HG03108 (cell line): ENCODE data around the gene RNF157.
"Not testable (repeated sequence)": the region's sequence is repeated elsewhere in the genome, so short reads cannot be mapped to it uniquely, and the experiment has no call there.

ENCODE experiments used
- ATAC-seq: cut with Tn5 transposase; IDR thresholded peaks from one replicate; pipeline ENCODE4 v1.9.1; 2021; ENCODE audit warnings: moderate library complexity; ENCODE audit not compliant: unreplicated experiment

RNF157 gene

GRCh38 chr17:76236603-76237002 is 3.7 kb downstream of the RNF157 start:
- no peak for ATAC-seq

GRCh38 chr17:76235883-76236282 is 4.4 kb downstream of the RNF157 start:
- ATAC-seq: no peak

GRCh38 chr17:76234354-76234679 is 6.0 kb downstream of the RNF157 start:
- no peak for ATAC-seq

GRCh38 chr17:76233588-76234353 is 6.5 kb downstream of the RNF157 start:
- no peak for ATAC-seq

- ATAC-seq: no peak
Observed at GRCh38 chr17:76232342-76232741, 8.0 kb downstream of the RNF157 start.

GRCh38 chr17:76226749-76227148 is 13.5 kb downstream of the RNF157 start:
- ATAC-seq: not testable (repeated sequence)

GRCh38 chr17:76225373-76226086 is 14.8 kb downstream of the RNF157 start:
- not testable (repeated sequence) for ATAC-seq

- no peak for ATAC-seq
Observed at GRCh38 chr17:76223802-76224201, 16.5 kb downstream of the RNF157 start.

- no peak for ATAC-seq
Observed at GRCh38 chr17:76219670-76220383, 20.5 kb downstream of the RNF157 start.

- no peak for ATAC-seq
Observed at GRCh38 chr17:76217081-76217480, 23.2 kb downstream of the RNF157 start.

GRCh38 chr17:76213491-76213890 is 26.8 kb downstream of the RNF157 start:
- no peak for ATAC-seq

GRCh38 chr17:76208120-76208519 is 32.2 kb downstream of the RNF157 start:
- no peak for ATAC-seq

GRCh38 chr17:76207275-76208059 is 32.8 kb downstream of the RNF157 start:
- no peak for ATAC-seq

GRCh38 chr17:76205542-76206144 is 34.6 kb downstream of the RNF157 start:
- ATAC-seq: not testable (repeated sequence)

GRCh38 chr17:76204277-76204676 is 36.0 kb downstream of the RNF157 start:
- no peak for ATAC-seq

- no peak for ATAC-seq
Observed at GRCh38 chr17:76200354-76200753, 39.9 kb downstream of the RNF157 start.

GRCh38 chr17:76199469-76199868 is 40.8 kb downstream of the RNF157 start:
- ATAC-seq: no peak

GRCh38 chr17:76198702-76199101 is 41.6 kb downstream of the RNF157 start:
- no peak for ATAC-seq

GRCh38 chr17:76197911-76198310 is 42.4 kb downstream of the RNF157 start:
- ATAC-seq: no peak

- no peak for ATAC-seq
Observed at GRCh38 chr17:76196675-76197074, 43.6 kb downstream of the RNF157 start.
